ENCODE measurements around the gene CCSAP.

Gene CCSAP

GRCh38 chr1:229325853-229326487 lies 16.9 kb downstream of the CCSAP start:
- TF ChIP-seq, protein P1, sequence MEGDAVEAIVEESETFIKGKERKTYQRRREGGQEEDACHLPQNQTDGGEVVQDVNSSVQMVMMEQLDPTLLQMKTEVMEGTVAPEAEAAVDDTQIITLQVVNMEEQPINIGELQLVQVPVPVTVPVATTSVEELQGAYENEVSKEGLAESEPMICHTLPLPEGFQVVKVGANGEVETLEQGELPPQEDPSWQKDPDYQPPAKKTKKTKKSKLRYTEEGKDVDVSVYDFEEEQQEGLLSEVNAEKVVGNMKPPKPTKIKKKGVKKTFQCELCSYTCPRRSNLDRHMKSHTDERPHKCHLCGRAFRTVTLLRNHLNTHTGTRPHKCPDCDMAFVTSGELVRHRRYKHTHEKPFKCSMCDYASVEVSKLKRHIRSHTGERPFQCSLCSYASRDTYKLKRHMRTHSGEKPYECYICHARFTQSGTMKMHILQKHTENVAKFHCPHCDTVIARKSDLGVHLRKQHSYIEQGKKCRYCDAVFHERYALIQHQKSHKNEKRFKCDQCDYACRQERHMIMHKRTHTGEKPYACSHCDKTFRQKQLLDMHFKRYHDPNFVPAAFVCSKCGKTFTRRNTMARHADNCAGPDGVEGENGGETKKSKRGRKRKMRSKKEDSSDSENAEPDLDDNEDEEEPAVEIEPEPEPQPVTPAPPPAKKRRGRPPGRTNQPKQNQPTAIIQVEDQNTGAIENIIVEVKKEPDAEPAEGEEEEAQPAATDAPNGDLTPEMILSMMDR (IDR thresholded peaks at IDR 0.05; ENCODE audit: low read depth, low read length): no peak
- no peak overlapping the region for H3K4me3 ChIP-seq (ENCODE audit: low read depth, low read length)

DNA sequence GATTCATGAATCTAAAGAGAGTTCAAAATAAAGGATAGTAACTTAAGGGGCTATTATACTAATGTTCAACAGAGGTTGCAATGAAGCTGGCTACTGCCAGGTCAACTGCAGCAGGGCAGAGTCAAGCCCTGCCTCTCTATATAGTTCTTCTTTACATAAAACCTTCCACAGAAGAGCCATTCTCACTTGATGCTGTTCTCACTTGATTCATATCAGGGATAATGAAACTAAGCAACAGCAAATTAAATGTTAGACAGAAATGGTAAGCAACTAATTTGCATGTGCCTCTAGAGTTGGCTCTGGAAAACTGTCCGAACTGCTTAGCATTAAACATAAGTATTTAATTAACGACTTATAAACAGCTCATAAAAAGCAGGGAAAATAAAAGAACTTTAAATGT lies 17.4 kb downstream of the CCSAP start:
- TF ChIP-seq, protein P1 (IDR thresholded peaks at IDR 0.05; ENCODE audit: low read depth, low read length): no peak
- no peak overlapping the region for H3K4me3 ChIP-seq (ENCODE audit: low read depth, low read length)

DNA sequence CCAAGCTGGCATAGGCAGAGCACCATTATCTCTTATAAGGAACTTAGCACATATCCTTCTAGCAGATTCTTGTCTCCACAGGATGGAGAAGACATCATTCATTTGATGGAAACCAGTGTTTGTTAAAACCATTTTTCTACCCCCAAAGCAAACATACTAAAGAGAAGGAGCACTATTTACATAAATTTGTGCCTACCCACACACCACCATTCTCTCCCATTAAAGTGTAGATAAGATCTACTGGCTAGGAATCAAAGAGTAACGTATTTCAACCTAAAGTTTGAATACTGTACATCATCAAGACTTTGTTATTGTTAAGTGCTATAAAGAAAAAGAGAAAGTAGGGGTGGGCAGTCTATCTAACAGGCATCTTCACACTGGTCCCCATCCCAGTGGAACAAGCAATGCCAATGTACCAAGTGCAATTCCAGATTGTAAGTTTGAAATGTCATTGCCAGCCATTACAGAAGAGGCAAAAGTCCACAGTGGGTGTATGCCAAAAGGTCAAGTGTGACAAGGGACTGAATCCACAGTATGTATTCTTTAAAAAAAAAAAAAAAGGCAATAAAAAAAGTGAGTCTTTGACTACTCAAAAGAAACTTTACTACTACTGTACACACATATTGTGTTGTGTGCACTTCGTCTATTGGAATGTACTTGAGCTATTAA lies 18.8 kb downstream of the CCSAP start:
- H3K4me3 ChIP-seq (ENCODE audit: low read depth, low read length): no peak overlapping the region
- TF ChIP-seq, protein P1 (IDR thresholded peaks at IDR 0.05; ENCODE audit: low read depth, low read length): no peak

GRCh38 chr1:229323201-229323600 lies 19.6 kb downstream of the CCSAP start:
- TF ChIP-seq, protein P1 (IDR thresholded peaks at IDR 0.05; ENCODE audit: low read depth, low read length): no peak
- no peak overlapping the region for H3K4me3 ChIP-seq (ENCODE audit: low read depth, low read length)

- no peak overlapping the region for H3K4me3 ChIP-seq (ENCODE audit: low read depth, low read length)
- TF ChIP-seq, protein P1 (IDR thresholded peaks at IDR 0.05; ENCODE audit: low read depth, low read length): no peak
These were observed 23.4 kb downstream of the CCSAP start for GRCh38 chr1:229319487-229319886.

- TF ChIP-seq, protein P1 (IDR thresholded peaks at IDR 0.05; ENCODE audit: low read depth, low read length): no peak
- no peak overlapping the region for H3K4me3 ChIP-seq (ENCODE audit: low read depth, low read length)
These were observed 24.8 kb downstream of the CCSAP start for GRCh38 chr1:229318056-229318455.

GRCh38 chr1:229316166-229316565 lies 26.7 kb downstream of the CCSAP start:
- TF ChIP-seq, protein P1 (IDR thresholded peaks at IDR 0.05; ENCODE audit: low read depth, low read length): no peak

More at GRCh38 chr1:229316166-229316565, 26.7 kb downstream of the CCSAP start:
- no peak overlapping the region for H3K4me3 ChIP-seq (ENCODE audit: low read depth, low read length)
